ENCODE data around the gene ATAD3B. TPM values are rescaled to one million over a fixed set of nuclear protein-coding genes. Genes with fewer than 3 reads are reported as not detected.
"Not testable (repeated sequence)": the region's sequence is repeated elsewhere in the genome, so short reads cannot be mapped to it uniquely, and the experiment has no call there.

ATAD3B gene
- total and polyA plus RNA-seq, 2 of the 4 experiments (the other 2 are of a cell fraction) = 13.8 to 29.0 TPM

GRCh38 chr1:1511533-1512285 lies 40.1 kb downstream of the ATAD3B start, which contains the start of gene ATAD3A (continued):
- TF ChIP-seq RAD21 (IDR thresholded peaks at IDR 0.05; ENCODE audit: low read length) (no peak), CHD1 (IDR thresholded peaks at IDR 0.05; ENCODE audit: low read depth, low read length) (no peak)

- H4K8ac ChIP-seq (ENCODE audit: low read depth in 2 of 2, low read length in 2 of 2); in situ Hi-C loops (cut with MboI; ENCODE audit: low sequenced_read_pairs); H2BK5ac ChIP-seq (ENCODE audit: low read depth, low read length, poor library complexity, severe bottlenecking); H3K14ac ChIP-seq (replicated peaks; ENCODE audit: low read depth, low read length); H2BK120ac ChIP-seq (ENCODE audit: low read depth, low read length); dilution Hi-C loops (cut with HindIII; ENCODE audit: low sequenced_read_pairs, unreplicated experiment); H3K36me3 ChIP-seq (ENCODE audit: control insufficient read depth, insufficient read depth, low read length); intact Hi-C loops (cut with micrococcal nuclease); CTCF ChIA-PET; H2BK20ac ChIP-seq (ENCODE audit: low read depth, low read length); H3K9me3 ChIP-seq (ENCODE audit: control insufficient read depth, insufficient read depth, low read length); H2AFZ ChIP-seq (replicated peaks; ENCODE audit: low read length, poor library complexity); H3K27me3 ChIP-seq (ENCODE audit: control insufficient read depth, insufficient read depth, low read length); DNase-seq; H2AK5ac ChIP-seq (ENCODE audit: low read depth, low read length); H3K4me1 ChIP-seq (ENCODE audit: control insufficient read depth, insufficient read depth, low read length); H3K56ac ChIP-seq (ENCODE audit: extremely low read depth, insufficient read depth, low read length); POLR2A ChIA-PET (ENCODE audit: unreplicated experiment); H3K23ac ChIP-seq (ENCODE audit: low read depth, low read length); H2AK9ac ChIP-seq (replicated peaks; ENCODE audit: low read depth, low read length, poor library complexity); H4K91ac ChIP-seq (ENCODE audit: insufficient read depth, low read depth, low read length); H2BK15ac ChIP-seq (ENCODE audit: low read depth, low read length); BruUV-seq (replicated peaks); H3K18ac ChIP-seq (ENCODE audit: low read depth, low read length); H3K9me1 ChIP-seq (ENCODE audit: insufficient read depth, low read length); H4K5ac ChIP-seq (ENCODE audit: low read depth, low read length); H3K4ac ChIP-seq (ENCODE audit: low read depth, low read length); H4K20me1 ChIP-seq (ENCODE audit: insufficient read depth, low read length): not testable (repeated sequence)
- Histone ChIP-seq H3K4me2 (ENCODE audit: low read depth, low read length) (peak overlapping the region; percentile 69), H3K79me1 (ENCODE audit: low read depth in 1 of 2, low read length in 2 of 2) (peaks cover 10 to 20% of the 10 kb centered on the region in 2 experiments), H3K4me3 (ENCODE audit: insufficient read depth, low read depth, low read length) (peak overlapping the region; percentile 84), H3K27ac (ENCODE audit: insufficient read depth, low read length) (peak overlapping the region; percentile 64; the same call in 1 of the 2 replicates), H3K9ac (ENCODE audit: low read depth, low read length) (peak overlapping the region; percentile 86; the same call in 1 of the 2 replicates)
- WGBS, 2 experiments (ENCODE audit: extremely low coverage in 2 of 2, insufficient read length in 1 of 2) = no CpG with 5 or more reads among the region's 52 CpGs
- peak; percentile 15 for ATAC-seq (ENCODE audit: low read depth)
These were observed 40.9 kb downstream of the ATAD3B start for GRCh38 chr1:1512425-1512824.

DNA sequence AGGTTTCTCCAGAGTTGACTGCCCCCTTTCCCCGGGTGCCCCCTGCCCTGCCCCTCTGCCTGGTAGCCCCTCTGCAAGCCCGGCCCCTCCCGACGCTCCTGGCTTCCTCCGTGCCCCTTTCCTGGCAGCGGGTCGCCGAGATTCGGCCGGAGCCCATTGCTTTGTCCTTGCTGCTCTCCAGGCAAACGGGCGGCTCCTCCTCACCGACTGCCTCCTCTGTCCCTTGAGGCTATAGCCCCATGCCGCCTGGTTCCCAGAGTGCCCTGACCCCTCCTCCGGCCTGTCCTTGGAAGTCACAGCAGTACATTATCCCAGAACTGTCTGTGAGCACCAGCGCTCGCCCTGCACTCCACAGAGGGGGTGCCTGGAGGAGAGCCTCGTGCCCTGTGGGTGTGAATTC lies 42.1 kb downstream of the ATAD3B start:
- dilution Hi-C loops (cut with HindIII; ENCODE audit: low sequenced_read_pairs, unreplicated experiment); H3K4me3 ChIP-seq (ENCODE audit: insufficient read depth, low read depth, low read length); H3K9me1 ChIP-seq (ENCODE audit: insufficient read depth, low read length); H2AK5ac ChIP-seq (ENCODE audit: low read depth, low read length); H2BK15ac ChIP-seq (ENCODE audit: low read depth, low read length); H3K9ac ChIP-seq (ENCODE audit: low read depth, low read length); intact Hi-C loops (cut with micrococcal nuclease); H3K4me1 ChIP-seq (ENCODE audit: control insufficient read depth, insufficient read depth, low read length); POLR2A ChIA-PET (ENCODE audit: unreplicated experiment); H2BK120ac ChIP-seq (ENCODE audit: low read depth, low read length); H3K4ac ChIP-seq (ENCODE audit: low read depth, low read length); CTCF ChIA-PET; H3K9me3 ChIP-seq (ENCODE audit: control insufficient read depth, insufficient read depth, low read length); ATAC-seq (ENCODE audit: low read depth); in situ Hi-C loops (cut with MboI; ENCODE audit: low sequenced_read_pairs); H2BK20ac ChIP-seq (ENCODE audit: low read depth, low read length); H3K23ac ChIP-seq (ENCODE audit: low read depth, low read length); H3K27me3 ChIP-seq (ENCODE audit: control insufficient read depth, insufficient read depth, low read length); H4K91ac ChIP-seq (ENCODE audit: insufficient read depth, low read depth, low read length); H3K4me2 ChIP-seq (ENCODE audit: low read depth, low read length); H4K20me1 ChIP-seq (ENCODE audit: insufficient read depth, low read length); H3K56ac ChIP-seq (ENCODE audit: extremely low read depth, insufficient read depth, low read length); H2BK5ac ChIP-seq (ENCODE audit: low read depth, low read length, poor library complexity, severe bottlenecking); H2AK9ac ChIP-seq (replicated peaks; ENCODE audit: low read depth, low read length, poor library complexity); H4K8ac ChIP-seq (ENCODE audit: low read depth in 2 of 2, low read length in 2 of 2); H4K5ac ChIP-seq (ENCODE audit: low read depth, low read length); DNase-seq; H3K18ac ChIP-seq (ENCODE audit: low read depth, low read length); H2AFZ ChIP-seq (replicated peaks; ENCODE audit: low read length, poor library complexity); BruUV-seq (replicated peaks); H3K27ac ChIP-seq (ENCODE audit: insufficient read depth, low read length); H3K14ac ChIP-seq (replicated peaks; ENCODE audit: low read depth, low read length): not testable (repeated sequence)
- 100% methylated on average over 1 of the region's 18 CpGs; no CpG with 5 or more reads in 1 of the 2 experiments for WGBS, 2 experiments (ENCODE audit: extremely low coverage in 2 of 2, insufficient read length in 1 of 2)
- H3K79me1 ChIP-seq (ENCODE audit: low read depth in 1 of 2, low read length in 2 of 2) = peaks cover 15 to 25% of the 10 kb centered on the region in 2 experiments
- H3K36me3 ChIP-seq (ENCODE audit: control insufficient read depth, insufficient read depth, low read length) = peaks cover 17% of the 10 kb centered on the region
